GM18505 (cell line): ENCODE data around the gene BCAP31.
"Not testable (repeated sequence)": the region's sequence is repeated elsewhere in the genome, so short reads cannot be mapped to it uniquely, and the experiment has no call there.

ENCODE experiments used
- ATAC-seq: cut with Tn5 transposase; IDR thresholded peaks from one replicate; pipeline ENCODE4 v1.9.1; 2021; ENCODE audit not compliant: unreplicated experiment
- POLR2A ChIP-seq: IDR thresholded peaks from 4 replicates; pipeline ENCODE4 v1.6.1; 2011; ENCODE audit warnings: borderline replicate concordance; ENCODE audit not compliant: insufficient read depth, insufficient read length; ENCODE audit errors: extremely low read depth

Gene BCAP31

DNA sequence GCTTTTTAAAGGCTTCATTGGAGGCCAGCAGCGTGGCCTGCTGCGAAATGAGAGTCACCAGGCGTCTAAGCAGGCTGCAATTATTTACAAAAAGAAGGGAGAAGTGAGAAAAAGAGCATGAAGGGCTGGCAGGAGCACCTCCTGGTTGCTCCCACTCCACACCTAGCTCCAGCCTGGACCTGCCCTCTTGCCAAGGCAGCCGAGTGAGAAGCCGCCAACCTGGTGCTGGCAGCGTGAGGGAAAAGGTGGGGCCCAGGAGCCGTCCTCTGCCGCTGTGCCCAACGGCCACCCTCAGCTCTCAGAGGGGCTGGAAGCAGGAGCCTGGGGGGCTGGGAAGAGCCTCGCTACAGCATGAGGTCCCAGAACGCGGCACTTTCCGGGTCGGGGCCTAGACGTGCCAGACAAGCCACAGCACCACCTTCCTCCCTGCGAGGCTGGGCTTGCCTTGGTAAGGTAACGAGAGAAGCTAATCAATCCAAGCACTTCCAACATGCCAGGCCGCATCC is 20.1 kb downstream of the BCAP31 start:
- no peak for TF ChIP-seq POLR2A
- no peak for ATAC-seq

- no peak for TF ChIP-seq POLR2A
- no peak for ATAC-seq
These were observed 21.2 kb downstream of the BCAP31 start for GRCh38 chrX:153703036-153703370.

GRCh38 chrX:153702336-153703035 is 21.7 kb downstream of the BCAP31 start:
- TF ChIP-seq POLR2A, result no peak
- no peak for ATAC-seq

DNA sequence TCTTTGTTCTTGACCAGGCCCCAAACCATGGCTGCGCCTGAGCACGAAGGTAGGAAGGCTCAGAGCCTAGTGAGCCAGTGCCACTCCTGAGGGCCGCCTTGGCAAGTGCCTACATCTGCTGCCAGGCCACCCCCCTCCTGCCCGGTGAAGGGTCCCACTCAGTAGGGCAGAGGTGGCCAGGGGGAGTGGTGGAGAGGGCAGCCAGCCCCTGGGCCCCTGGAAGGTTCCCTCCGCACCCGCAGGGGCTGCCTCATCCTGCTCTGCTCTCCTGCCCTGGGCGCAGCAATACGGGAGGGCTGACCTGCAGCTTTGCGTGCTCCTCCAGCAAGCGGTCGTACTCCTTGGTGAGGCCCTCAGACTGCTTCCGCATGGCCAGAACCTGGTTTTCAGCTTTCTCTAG is 22.5 kb downstream of the BCAP31 start:
- TF ChIP-seq POLR2A, result no peak
- no peak for ATAC-seq

DNA sequence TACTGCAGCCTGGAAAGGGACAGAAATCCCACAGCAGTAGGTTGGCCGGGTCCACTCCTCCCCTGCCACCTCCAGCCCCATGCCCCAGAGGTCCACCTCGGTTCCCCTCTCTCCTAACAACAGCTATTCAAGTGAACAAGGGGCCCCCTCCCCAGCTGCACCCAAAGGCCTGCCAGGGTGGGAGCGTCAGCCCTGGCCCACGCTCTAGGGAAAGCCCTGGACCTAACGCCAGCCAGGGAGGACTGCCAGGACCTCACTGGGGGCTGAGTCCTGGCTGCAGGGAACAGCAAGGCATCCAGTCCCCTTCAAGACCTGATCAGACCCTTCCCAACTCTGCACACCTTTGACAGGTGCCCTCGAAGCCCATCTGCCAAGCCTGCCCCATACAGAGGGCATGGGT is 23.2 kb downstream of the BCAP31 start:
- no peak for ATAC-seq
- TF ChIP-seq POLR2A, result no peak

DNA sequence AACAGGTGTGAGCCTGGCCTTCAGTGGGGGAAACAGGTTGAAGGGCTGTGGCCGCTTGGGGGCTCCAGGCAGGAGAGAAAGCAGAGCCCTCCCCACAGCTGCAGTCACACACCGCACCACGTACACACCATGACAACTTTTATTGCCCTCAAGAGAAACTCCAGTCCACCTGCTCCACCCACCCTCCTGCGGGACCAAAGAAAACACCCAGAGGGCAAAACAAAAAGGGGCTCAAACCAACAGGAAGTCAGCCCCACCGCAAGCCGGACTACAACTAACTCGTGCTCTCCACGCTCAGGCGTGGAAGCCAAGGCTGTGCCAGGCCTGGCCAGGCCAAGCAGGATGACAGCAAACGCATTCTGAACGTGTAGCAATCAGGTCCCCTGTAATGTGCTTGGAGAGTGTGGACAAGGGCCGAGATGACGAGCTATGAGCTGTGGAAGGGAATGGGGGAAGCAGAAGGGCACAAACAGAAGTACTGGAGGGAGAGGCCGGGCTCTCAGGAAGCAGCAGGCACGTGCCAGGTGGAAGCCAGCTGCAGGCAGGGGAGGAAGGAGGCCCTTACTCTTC is 23.7 kb downstream of the BCAP31 start:
- no peak for ATAC-seq
- no peak for TF ChIP-seq POLR2A

- not testable (repeated sequence) for ATAC-seq
These were observed 24.3 kb downstream of the BCAP31 start for GRCh38 chrX:153699784-153700371.

DNA sequence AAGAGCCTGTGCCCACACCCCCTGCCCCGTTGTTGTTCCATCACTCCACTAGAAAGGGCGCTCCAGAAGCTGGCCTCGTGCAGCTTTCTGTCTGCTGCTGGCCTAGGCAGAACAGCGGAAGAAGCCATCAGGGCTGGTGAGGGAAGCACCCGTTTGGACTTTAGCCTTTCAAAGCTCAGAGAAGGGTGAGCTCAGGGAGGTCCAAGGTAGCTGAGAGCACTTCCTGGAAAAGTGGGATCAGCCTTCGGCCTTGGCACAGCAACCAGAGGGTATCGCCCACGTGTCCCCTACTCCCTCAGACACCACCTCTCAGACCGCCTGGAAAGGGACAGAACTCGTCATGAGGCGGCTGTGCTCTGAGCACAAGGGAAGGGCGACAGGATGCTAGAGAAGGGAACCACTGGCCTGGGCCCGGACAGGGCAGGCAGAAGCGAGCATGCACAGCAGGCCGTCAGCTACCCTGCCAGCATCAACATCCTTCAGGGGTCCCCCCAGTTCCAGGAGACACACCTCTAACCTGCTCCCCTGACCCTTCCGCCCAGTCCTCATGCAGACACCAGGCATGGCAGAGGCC is 24.9 kb downstream of the BCAP31 start:
- not testable (repeated sequence) for ATAC-seq

GRCh38 chrX:153697924-153698865 is 26.0 kb downstream of the BCAP31 start:
- no peak for TF ChIP-seq POLR2A
- no peak for ATAC-seq

- ATAC-seq, result not testable (repeated sequence)
These were observed 27.0 kb downstream of the BCAP31 start for GRCh38 chrX:153696986-153697722.

DNA sequence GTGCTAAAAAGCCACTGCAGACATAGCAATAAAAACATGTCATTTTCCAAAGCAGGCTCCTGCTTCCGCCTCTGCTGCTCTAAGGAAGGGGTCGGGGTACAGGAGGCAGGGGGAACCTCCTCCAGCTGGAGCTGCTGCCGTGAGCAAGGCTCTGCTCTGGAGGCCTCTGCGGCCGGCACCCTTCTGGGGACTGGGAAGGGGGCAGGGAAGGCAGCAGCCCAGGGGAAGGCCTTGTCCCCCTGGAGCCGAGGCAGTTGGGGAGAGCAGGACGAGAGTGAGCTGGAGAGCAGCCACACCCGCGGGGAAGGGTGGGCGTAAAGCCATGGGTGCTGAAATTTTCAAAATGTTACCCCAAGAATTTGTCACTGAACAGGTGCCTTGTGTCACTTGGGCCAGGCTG is 27.6 kb downstream of the BCAP31 start:
- ATAC-seq, result not testable (repeated sequence)

- no peak for ATAC-seq
- TF ChIP-seq POLR2A, result no peak
These were observed 28.1 kb downstream of the BCAP31 start for GRCh38 chrX:153696100-153696499.
